Calu3 (cell line): ENCODE measurements around the gene ATG16L2. TPM values are rescaled to one million over a fixed set of nuclear protein-coding genes. Genes with fewer than 3 reads are reported as not detected.

ENCODE experiments used
- BruUV-seq: library from RNA; stranded (reverse); fragments of 400-500 nt; replicated peaks from 2 replicates; lab custom pipeline; 2021; lab: Mats Ljungman, UMichigan
- CTCF ChIA-PET: fragments of 300-600 bp; sonication (Branson Sonifier 250); formaldehyde crosslinking; loops from one replicate; lab custom pipeline; 2022; ENCODE audit warnings: antibody characterized with exemption; lab: Charles Lee
- DNase-seq: peaks from one replicate; pipeline ENCODE4 v3.0.0; 2022
- H3K27ac Mint-ChIP-seq: one replicate; pipeline ENCODE4 v1.8.0; 2022; ENCODE audit warnings: mixed read lengths; ENCODE audit not compliant: unreplicated experiment
- H3K27me3 Mint-ChIP-seq: one replicate; pipeline ENCODE4 v1.8.0; 2022; ENCODE audit warnings: mixed read lengths; ENCODE audit not compliant: unreplicated experiment
- H3K36me3 Mint-ChIP-seq: one replicate; pipeline ENCODE4 v1.8.0; 2022; ENCODE audit warnings: mild to moderate bottlenecking, moderate library complexity, mixed read lengths; ENCODE audit not compliant: insufficient read depth, unreplicated experiment
- H3K4me1 Mint-ChIP-seq: one replicate; pipeline ENCODE4 v1.8.0; 2022; ENCODE audit warnings: mild to moderate bottlenecking, low read depth, mixed read lengths; ENCODE audit not compliant: unreplicated experiment
- H3K4me3 Mint-ChIP-seq: one replicate; pipeline ENCODE4 v1.8.0; 2022; ENCODE audit warnings: mild to moderate bottlenecking, low read depth, moderate library complexity, mixed read lengths; ENCODE audit not compliant: unreplicated experiment
- H3K9me3 Mint-ChIP-seq: one replicate; pipeline ENCODE4 v1.8.0; 2022; ENCODE audit warnings: low read depth, mixed read lengths; ENCODE audit not compliant: unreplicated experiment
- CTCF ChIP-seq: fragments of 200-600 bp; IDR thresholded peaks from one replicate; pipeline ENCODE4 v1.8.0; 2022; ENCODE audit warnings: antibody characterized with exemption; ENCODE audit not compliant: unreplicated experiment
- intact Hi-C: fragments of 100-400 bp; cut with micrococcal nuclease; formaldehyde crosslinking; loops from one replicate; pipeline ENCODE4 v1.10.0; 2022; ENCODE audit not compliant: unreplicated experiment
- total RNA-seq: library from RNA; stranded (reverse); gene quantifications from 2 replicates; pipeline ENCODE4 v1.2.3, GENCODE V29; 2022

Gene ATG16L2
- total RNA-seq, 1 experiment from 2014 or later = 28.7 TPM

- BruUV-seq = no TSS peak
- Mint-ChIP-seq H3K9me3 (no peaks in the 10 kb centered on the region), H3K27me3 (no peaks in the 10 kb centered on the region), H3K27ac (no peak overlapping the region), H3K4me1 (no peaks in the 10 kb centered on the region), H3K36me3 (no peaks in the 10 kb centered on the region), H3K4me3 (no peak overlapping the region)
- no peak for DNase-seq
- no peak for TF ChIP-seq CTCF
- CTCF ChIA-PET = no interaction called here
- intact Hi-C loops = no loop called here
Observed at GRCh38 chr11:72859126-72859525, 44.9 kb downstream of the ATG16L2 start.

- CTCF ChIA-PET = no interaction called here
- H3K4me1 Mint-ChIP-seq = no peaks in the 10 kb centered on the region
- intact Hi-C loops = no loop called here
- H3K27me3 Mint-ChIP-seq = no peaks in the 10 kb centered on the region
- no peak for TF ChIP-seq CTCF
- no TSS peak for BruUV-seq
- no peak for DNase-seq
- H3K9me3 Mint-ChIP-seq = no peaks in the 10 kb centered on the region
- H3K27ac Mint-ChIP-seq = no peak overlapping the region
- no peak overlapping the region for H3K4me3 Mint-ChIP-seq
- no peaks in the 10 kb centered on the region for H3K36me3 Mint-ChIP-seq
Observed at GRCh38 chr11:72860010-72860409, 45.8 kb downstream of the ATG16L2 start.

- no peak overlapping the region for H3K4me3 Mint-ChIP-seq
- H3K36me3 Mint-ChIP-seq = no peaks in the 10 kb centered on the region
- H3K9me3 Mint-ChIP-seq = no peaks in the 10 kb centered on the region
- no peaks in the 10 kb centered on the region for H3K4me1 Mint-ChIP-seq
- CTCF ChIA-PET = no interaction called here
- intact Hi-C loops = no loop called here
- TF ChIP-seq CTCF = no peak
- H3K27ac Mint-ChIP-seq = no peak overlapping the region
- BruUV-seq = no TSS peak
- H3K27me3 Mint-ChIP-seq = no peaks in the 10 kb centered on the region
- no peak for DNase-seq
Observed at GRCh38 chr11:72860592-72860991, 46.4 kb downstream of the ATG16L2 start.

GRCh38 chr11:72863091-72863490, 48.9 kb downstream of the ATG16L2 start:
- TF ChIP-seq CTCF = no peak
- intact Hi-C loops = no loop called here
- no peaks in the 10 kb centered on the region for H3K4me1 Mint-ChIP-seq
- no peaks in the 10 kb centered on the region for H3K36me3 Mint-ChIP-seq
- DNase-seq = no peak
- H3K27ac Mint-ChIP-seq = no peak overlapping the region
- H3K9me3 Mint-ChIP-seq = no peaks in the 10 kb centered on the region
- H3K4me3 Mint-ChIP-seq = no peak overlapping the region
- H3K27me3 Mint-ChIP-seq = no peaks in the 10 kb centered on the region
- CTCF ChIA-PET = interaction anchor here (0.8 kb wide), 2 partner anchors 314 to 435 kb away, joined by 3 to 4 read pairs; no protein-coding TSS in a partner anchor
- BruUV-seq = no TSS peak

GRCh38 chr11:72863916-72864315, 49.7 kb downstream of the ATG16L2 start:
- Mint-ChIP-seq H3K4me3 (no peak overlapping the region), H3K4me1 (no peaks in the 10 kb centered on the region), H3K27ac (no peak overlapping the region), H3K27me3 (no peaks in the 10 kb centered on the region), H3K9me3 (no peaks in the 10 kb centered on the region), H3K36me3 (no peaks in the 10 kb centered on the region)
- CTCF ChIA-PET = no interaction called here
- intact Hi-C loops = no loop called here
- TF ChIP-seq CTCF = no peak
- BruUV-seq = no TSS peak
- DNase-seq = no peak
